GM12874 (cell line): ENCODE measurements around the gene RASSF6.

Experiments
- TF ChIP-seq, protein P1 (sequence below): IDR thresholded peaks from 2 replicates; pipeline ENCODE4 v1.5.1; 2011; ENCODE audit warnings: low read depth, mild to moderate bottlenecking, control low read depth, low read length, moderate library complexity; ENCODE audit not compliant: insufficient read depth

The RASSF6 gene

GRCh38 chr4:73525611-73526010 is 94.6 kb downstream of the RASSF6 start:
- TF ChIP-seq, protein P1, sequence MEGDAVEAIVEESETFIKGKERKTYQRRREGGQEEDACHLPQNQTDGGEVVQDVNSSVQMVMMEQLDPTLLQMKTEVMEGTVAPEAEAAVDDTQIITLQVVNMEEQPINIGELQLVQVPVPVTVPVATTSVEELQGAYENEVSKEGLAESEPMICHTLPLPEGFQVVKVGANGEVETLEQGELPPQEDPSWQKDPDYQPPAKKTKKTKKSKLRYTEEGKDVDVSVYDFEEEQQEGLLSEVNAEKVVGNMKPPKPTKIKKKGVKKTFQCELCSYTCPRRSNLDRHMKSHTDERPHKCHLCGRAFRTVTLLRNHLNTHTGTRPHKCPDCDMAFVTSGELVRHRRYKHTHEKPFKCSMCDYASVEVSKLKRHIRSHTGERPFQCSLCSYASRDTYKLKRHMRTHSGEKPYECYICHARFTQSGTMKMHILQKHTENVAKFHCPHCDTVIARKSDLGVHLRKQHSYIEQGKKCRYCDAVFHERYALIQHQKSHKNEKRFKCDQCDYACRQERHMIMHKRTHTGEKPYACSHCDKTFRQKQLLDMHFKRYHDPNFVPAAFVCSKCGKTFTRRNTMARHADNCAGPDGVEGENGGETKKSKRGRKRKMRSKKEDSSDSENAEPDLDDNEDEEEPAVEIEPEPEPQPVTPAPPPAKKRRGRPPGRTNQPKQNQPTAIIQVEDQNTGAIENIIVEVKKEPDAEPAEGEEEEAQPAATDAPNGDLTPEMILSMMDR = no peak

DNA sequence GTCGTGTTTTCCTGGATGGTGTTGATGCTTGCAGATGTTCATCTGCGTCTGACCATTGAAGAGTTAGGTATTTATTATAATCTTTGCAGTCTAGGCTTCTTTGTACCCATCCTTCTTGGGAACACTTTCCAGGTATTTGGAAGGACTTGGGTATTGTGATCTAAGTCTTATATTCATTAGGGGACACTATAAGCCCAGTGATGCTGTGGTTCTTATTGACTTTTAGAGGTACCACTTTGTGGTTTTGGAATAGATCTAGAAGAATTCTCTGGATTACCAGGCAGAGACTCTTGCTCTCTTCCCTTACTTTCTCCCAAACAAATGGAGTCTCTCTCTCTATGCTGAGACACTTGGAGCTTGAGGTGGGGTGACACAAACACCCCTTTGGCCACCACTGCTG is 97.1 kb downstream of the RASSF6 start:
- TF ChIP-seq, protein P1 = no peak
